Upper lobe of right lung (tissue), 1 donor: ENCODE measurements around the gene PCK2. TPM values are rescaled to one million over a fixed set of nuclear protein-coding genes. Genes with fewer than 3 reads are reported as not detected.
A peak's percentile ranks its signal among the peaks of the same experiment; 100 is the strongest.

Source experiments
- ATAC-seq: fragments of 200-7000 bp; cut with Tn5 transposase; one replicate; pipeline ENCODE4 v1.9.1; 2020; ENCODE audit warnings: mild to moderate bottlenecking, moderate library complexity
- DNase-seq: peaks from one replicate; pipeline ENCODE4 v3.0.0-alpha.2; 2020
- H3K27ac ChIP-seq: fragments of 200-600 bp; one replicate; pipeline ENCODE4 v1.8.0; 2022
- H3K27me3 ChIP-seq: fragments of 200-600 bp; one replicate; pipeline ENCODE4 v1.8.0; 2022; ENCODE audit warnings: mild to moderate bottlenecking
- H3K36me3 ChIP-seq: fragments of 200-600 bp; one replicate; pipeline ENCODE4 v1.8.0; 2022
- H3K4me1 ChIP-seq: fragments of 200-600 bp; one replicate; pipeline ENCODE4 v1.8.0; 2022
- H3K4me3 ChIP-seq: fragments of 200-600 bp; one replicate; pipeline ENCODE4 v1.8.0; 2022; ENCODE audit warnings: mild to moderate bottlenecking
- H3K9me3 ChIP-seq: fragments of 200-600 bp; one replicate; pipeline ENCODE4 v1.8.0; 2022
- intact Hi-C: fragments of 100-400 bp; cut with DNase I; formaldehyde crosslinking; loops from one replicate; pipeline ENCODE4 v1.11.0; 2022
- total RNA-seq: library from RNA; stranded (reverse); fragmentation: NEBNext Ultra II Directional; extraction: Animal tissue kit (Norgen Biotek cat#: 25700); gene quantifications from one replicate; pipeline ENCODE4 v1.2.1, GENCODE V29; 2021
- TF ChIP-seq, protein P1 (sequence below): fragments of 200-600 bp; IDR thresholded peaks from one replicate; pipeline ENCODE4 v1.8.0; 2022; ENCODE audit warnings: antibody characterized with exemption
- donor health status: DM: no; HTN: yes; CAD: no; lungs with severe emphysema.

Gene PCK2
- total RNA-seq, 1 donor from 2014 or later, result 39.9 TPM

DNA sequence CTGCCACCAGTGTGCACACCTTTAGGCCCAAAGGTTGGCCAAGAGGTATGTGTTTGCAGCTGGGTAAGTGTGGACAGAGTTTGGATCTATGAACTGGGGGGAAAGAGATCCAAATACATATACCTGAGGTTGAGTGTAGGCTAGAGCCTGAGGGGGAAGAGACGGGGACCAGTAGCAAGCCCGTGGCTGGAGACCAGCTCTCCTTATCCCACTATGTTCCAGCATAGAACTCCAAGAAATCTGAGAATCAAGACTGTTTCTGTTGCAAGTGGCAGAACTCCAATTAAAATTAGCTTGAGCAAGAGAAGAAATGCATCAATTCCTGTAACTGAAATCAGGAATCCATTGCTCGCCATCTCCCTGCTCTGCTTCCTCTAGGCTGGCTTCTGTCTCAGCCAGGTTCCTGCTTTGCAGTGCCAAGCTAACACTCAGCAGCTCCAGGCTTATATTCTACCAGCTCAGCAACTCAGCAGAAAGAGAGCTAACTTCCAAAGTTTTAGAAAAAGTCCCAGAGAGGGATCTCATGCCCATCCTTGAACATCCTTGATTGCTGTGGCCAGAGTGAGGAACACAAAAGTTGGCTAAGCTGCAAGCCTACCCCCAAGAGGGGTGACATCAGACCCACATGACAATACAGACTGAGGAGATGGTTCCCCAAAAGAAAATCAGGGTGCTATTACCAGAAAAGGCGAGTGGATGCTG lies 1.5 kb upstream of the PCK2 start:
- Histone ChIP-seq H3K9me3 (no peaks in the 10 kb centered on the region), H3K4me1 (peaks cover 20% of the 10 kb centered on the region), H3K36me3 (peaks cover under 1% of the 10 kb centered on the region), H3K27ac (peak overlapping the region; percentile 97), H3K4me3 (no peak overlapping the region), H3K27me3 (no peaks in the 10 kb centered on the region)
- no peak for DNase-seq
- no peak for ATAC-seq
- TF ChIP-seq, protein P1, sequence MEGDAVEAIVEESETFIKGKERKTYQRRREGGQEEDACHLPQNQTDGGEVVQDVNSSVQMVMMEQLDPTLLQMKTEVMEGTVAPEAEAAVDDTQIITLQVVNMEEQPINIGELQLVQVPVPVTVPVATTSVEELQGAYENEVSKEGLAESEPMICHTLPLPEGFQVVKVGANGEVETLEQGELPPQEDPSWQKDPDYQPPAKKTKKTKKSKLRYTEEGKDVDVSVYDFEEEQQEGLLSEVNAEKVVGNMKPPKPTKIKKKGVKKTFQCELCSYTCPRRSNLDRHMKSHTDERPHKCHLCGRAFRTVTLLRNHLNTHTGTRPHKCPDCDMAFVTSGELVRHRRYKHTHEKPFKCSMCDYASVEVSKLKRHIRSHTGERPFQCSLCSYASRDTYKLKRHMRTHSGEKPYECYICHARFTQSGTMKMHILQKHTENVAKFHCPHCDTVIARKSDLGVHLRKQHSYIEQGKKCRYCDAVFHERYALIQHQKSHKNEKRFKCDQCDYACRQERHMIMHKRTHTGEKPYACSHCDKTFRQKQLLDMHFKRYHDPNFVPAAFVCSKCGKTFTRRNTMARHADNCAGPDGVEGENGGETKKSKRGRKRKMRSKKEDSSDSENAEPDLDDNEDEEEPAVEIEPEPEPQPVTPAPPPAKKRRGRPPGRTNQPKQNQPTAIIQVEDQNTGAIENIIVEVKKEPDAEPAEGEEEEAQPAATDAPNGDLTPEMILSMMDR, result no peak
- intact Hi-C loops, result no loop called here

DNA sequence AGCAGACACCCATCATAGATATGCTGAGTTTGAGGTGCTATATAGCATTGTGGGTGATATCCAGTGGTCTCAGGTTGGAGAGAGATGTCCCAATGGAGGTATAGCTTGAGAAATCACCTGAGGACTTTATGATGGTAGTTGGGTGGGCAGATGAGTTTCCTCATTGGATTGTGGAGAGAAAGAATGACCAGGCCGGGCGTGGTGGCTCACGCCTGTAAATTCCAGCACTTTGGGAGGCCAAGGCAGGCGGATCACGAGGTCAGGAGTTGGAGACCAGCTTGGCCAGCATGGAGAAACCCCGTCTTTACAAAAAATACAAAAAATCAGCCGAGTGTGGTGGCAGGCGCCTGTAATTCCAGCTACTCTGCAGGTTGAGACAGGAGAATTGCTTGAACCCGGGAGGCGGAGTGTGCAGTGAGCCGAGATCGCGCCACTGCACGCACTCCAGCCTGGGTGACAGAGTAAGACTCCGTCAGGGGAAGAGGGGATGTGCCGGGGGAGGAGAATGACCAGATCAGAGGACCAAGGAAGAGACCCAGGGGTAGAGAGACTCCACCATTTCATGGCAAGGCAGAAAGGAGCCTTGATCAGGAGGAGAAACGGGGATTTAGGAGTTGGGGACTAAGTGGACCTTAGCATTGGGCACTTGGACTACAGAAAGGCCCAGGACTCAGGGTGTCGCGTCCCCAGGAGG lies 757 bp upstream of the PCK2 start:
- no peak for ATAC-seq
- H3K27ac ChIP-seq, result peak overlapping the region; percentile 97
- peaks cover 20% of the 10 kb centered on the region for H3K4me1 ChIP-seq
- H3K9me3 ChIP-seq, result no peaks in the 10 kb centered on the region
- H3K36me3 ChIP-seq, result peaks cover 7% of the 10 kb centered on the region
- H3K4me3 ChIP-seq, result peak overlapping the region; percentile 97
- TF ChIP-seq, protein P1, result no peak
- no peaks in the 10 kb centered on the region for H3K27me3 ChIP-seq
- intact Hi-C loops, result no loop called here
- no peak for DNase-seq

DNA sequence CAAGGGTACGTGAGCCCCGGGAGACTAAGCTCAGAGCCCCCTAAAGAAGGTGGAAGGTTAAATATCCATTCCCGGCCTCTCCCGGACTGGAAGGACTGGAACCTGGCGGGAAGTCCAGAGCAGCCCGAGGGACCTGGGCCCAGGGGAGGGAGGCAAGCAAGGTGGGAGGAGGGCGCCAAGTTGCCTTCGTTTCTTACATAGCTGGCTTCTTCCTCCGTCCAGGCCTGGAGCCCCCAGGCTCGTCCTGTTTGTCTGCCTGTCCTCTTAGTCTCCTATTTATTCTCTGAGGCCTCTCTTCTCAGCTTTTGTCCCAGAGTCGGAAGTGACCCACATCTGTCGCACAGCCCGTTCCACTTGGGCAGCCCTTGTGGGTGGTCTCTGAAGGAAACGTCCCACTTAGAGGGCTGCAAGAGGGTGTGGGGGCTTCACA lies 745 bp downstream of the PCK2 start:
- Histone ChIP-seq H3K4me1 (peaks cover 20% of the 10 kb centered on the region), H3K4me3 (peak overlapping the region; percentile 97), H3K27ac (peak overlapping the region; percentile 97), H3K27me3 (no peaks in the 10 kb centered on the region), H3K36me3 (peaks cover 21% of the 10 kb centered on the region), H3K9me3 (no peaks in the 10 kb centered on the region)
- TF ChIP-seq, protein P1, result no peak
- peak; percentile 70 for DNase-seq
- intact Hi-C loops, result no loop called here
- no peak for ATAC-seq

DNA sequence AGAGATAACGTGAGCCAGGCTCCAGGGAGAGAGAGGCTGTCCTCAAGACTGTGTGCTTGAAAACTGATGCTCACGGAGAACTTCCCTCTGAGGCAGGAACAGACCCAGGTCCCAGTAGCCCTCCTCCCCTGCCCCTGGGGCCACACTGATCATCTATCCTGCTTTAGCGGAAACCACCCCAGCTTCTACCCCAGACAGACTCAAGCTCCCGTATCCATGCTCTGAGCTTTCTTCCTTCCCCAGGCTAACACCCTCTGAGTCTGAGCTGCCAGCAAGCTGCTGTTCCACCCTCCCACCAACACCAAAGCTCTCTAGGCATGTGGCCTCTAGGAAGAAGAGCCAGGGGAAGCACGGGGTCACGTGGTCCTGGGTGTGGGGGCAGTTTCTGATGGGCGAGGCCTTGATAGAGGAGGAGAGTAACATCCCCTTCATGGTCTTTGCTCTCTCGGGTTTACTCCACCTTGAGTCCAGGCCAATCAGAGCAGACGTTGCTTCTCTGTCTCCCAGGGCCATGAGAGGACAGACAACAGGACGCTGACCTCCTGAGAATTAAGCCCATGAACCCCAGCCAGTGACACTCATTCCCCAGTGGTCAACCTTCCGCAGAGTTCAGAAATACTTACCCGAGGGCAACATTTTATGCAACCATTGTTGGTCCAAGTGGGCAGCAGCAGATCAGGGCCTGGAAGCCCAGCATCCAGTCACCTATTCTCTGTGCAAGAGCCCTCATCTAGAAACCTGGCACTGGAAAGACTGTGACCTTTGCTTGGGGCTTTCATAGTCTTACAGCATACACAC lies 1.4 kb downstream of the PCK2 start:
- TF ChIP-seq, protein P1, result no peak
- peak; percentile 86 for DNase-seq
- Histone ChIP-seq H3K27ac (peak overlapping the region; percentile 97), H3K9me3 (no peaks in the 10 kb centered on the region), H3K4me3 (peak overlapping the region; percentile 97), H3K36me3 (peaks cover 27% of the 10 kb centered on the region), H3K27me3 (no peaks in the 10 kb centered on the region), H3K4me1 (peaks cover 20% of the 10 kb centered on the region)
- ATAC-seq, result peak; percentile 40
- intact Hi-C loops, result no loop called here

DNA sequence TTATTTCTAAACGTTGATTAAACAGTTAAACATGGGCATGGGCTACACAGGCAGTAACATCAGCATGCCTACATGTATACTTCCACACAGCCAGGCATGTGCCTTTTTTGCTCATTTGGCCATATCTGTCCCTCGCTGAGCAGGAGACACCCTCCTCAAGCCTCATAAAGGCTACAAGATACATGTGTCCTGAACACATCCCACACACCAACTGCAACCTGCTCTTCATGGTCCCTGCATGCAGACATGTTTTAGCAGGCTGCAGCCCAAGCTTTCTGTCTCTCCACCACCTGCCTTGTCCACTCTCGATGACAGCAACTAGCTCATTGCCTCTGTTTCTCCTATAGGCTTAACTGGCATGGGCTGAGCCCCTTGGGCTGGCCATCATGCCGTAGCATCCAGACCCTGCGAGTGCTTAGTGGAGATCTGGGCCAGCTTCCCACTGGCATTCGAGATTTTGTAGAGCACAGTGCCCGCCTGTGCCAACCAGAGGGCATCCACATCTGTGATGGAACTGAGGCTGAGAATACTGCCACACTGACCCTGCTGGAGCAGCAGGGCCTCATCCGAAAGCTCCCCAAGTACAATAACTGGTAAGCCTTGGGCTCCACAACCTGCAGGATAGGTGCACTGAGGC lies 2.6 kb downstream of the PCK2 start:
- intact Hi-C loops, result no loop called here
- H3K9me3 ChIP-seq, result no peaks in the 10 kb centered on the region
- H3K27ac ChIP-seq, result no peak overlapping the region
- no peak overlapping the region for H3K4me3 ChIP-seq
- peaks cover 20% of the 10 kb centered on the region for H3K4me1 ChIP-seq
- H3K36me3 ChIP-seq, result peaks cover 35% of the 10 kb centered on the region
- H3K27me3 ChIP-seq, result no peaks in the 10 kb centered on the region
- TF ChIP-seq, protein P1, result no peak
- DNase-seq (peak; percentile 35), ATAC-seq (no peak)
